Retina (tissue), 1 donor: ENCODE results near the gene IGFBP3.
"Not testable (repeated sequence)": the region's sequence is repeated elsewhere in the genome, so short reads cannot be mapped to it uniquely, and the experiment has no call there.

ENCODE experiments used
- DNase-seq: peaks from one replicate; pipeline ENCODE4 v3.0.0-alpha.2; 2016

Gene IGFBP3

GRCh38 chr7:45920502-45921380 is at the start of gene IGFBP3:
Gene IGFBP3 (minus strand): TSS chr7:45921272. CDS start chr7:45921140, 132 bp downstream.
- DNase-seq: peak; percentile 84

- no peak for DNase-seq
These were observed 49.4 kb upstream of the IGFBP3 start for GRCh38 chr7:45970454-45970853.

- DNase-seq: no peak
These were observed 48.9 kb upstream of the IGFBP3 start for GRCh38 chr7:45969940-45970339.

- DNase-seq: no peak
These were observed 47.9 kb upstream of the IGFBP3 start for GRCh38 chr7:45968856-45969541.

GRCh38 chr7:45968312-45968711 is 47.2 kb upstream of the IGFBP3 start:
- no peak for DNase-seq

GRCh38 chr7:45967591-45968157 is 46.6 kb upstream of the IGFBP3 start:
- DNase-seq: no peak

GRCh38 chr7:45962861-45963260 is 41.8 kb upstream of the IGFBP3 start:
- DNase-seq: no peak

GRCh38 chr7:45957721-45958120 is 36.6 kb upstream of the IGFBP3 start:
- no peak for DNase-seq

- no peak for DNase-seq
These were observed 34.2 kb upstream of the IGFBP3 start for GRCh38 chr7:45955286-45955685.

GRCh38 chr7:45953055-45953454 is 32.0 kb upstream of the IGFBP3 start:
- not testable (repeated sequence) for DNase-seq

GRCh38 chr7:45944058-45944457 is 23.0 kb upstream of the IGFBP3 start:
- no peak for DNase-seq

- DNase-seq: no peak
These were observed 19.9 kb upstream of the IGFBP3 start for GRCh38 chr7:45940939-45941338.

GRCh38 chr7:45940237-45940781 is 19.2 kb upstream of the IGFBP3 start:
- not testable (repeated sequence) for DNase-seq

- DNase-seq: no peak
These were observed 18.5 kb upstream of the IGFBP3 start for GRCh38 chr7:45939574-45939973.

GRCh38 chr7:45938626-45939302 is 17.7 kb upstream of the IGFBP3 start:
- DNase-seq: no peak

- DNase-seq: no peak
These were observed 16.8 kb upstream of the IGFBP3 start for GRCh38 chr7:45937862-45938261.

- DNase-seq: no peak
These were observed 16.2 kb upstream of the IGFBP3 start for GRCh38 chr7:45937301-45937700.

GRCh38 chr7:45930967-45931366 is 9.9 kb upstream of the IGFBP3 start:
- DNase-seq: no peak

GRCh38 chr7:45927721-45928120 is 6.6 kb upstream of the IGFBP3 start:
- DNase-seq: no peak

- no peak for DNase-seq
These were observed 3.2 kb upstream of the IGFBP3 start for GRCh38 chr7:45924283-45924682.

- DNase-seq: no peak
These were observed 2.7 kb upstream of the IGFBP3 start for GRCh38 chr7:45923818-45924217.

- DNase-seq: peak; percentile 83
These were observed 2.2 kb upstream of the IGFBP3 start for GRCh38 chr7:45923290-45923689.

GRCh38 chr7:45922810-45923209 is 1.7 kb upstream of the IGFBP3 start:
- peak; percentile 75 for DNase-seq
